Prostate gland (tissue), 2 donors: ENCODE results near the gene FBXW7. TPM values are rescaled to one million over a fixed set of nuclear protein-coding genes. Genes with fewer than 3 reads are reported as not detected.
"Not testable (repeated sequence)": the region's sequence is repeated elsewhere in the genome, so short reads cannot be mapped to it uniquely, and the experiment has no call there.

Experiments
- DNase-seq: peaks from one replicate; pipeline ENCODE4 v3.0.0-alpha.2; 2019; ENCODE audit warnings: low spot score
- H3K27ac ChIP-seq, 2 donors: fragments of 200-600 bp; sonication (generic); 2 replicates each; pipeline ENCODE4 v1.5.1; 2017 to 2019
- H3K27me3 ChIP-seq: fragments of 200-600 bp; sonication (generic); replicated peaks from 2 replicates; pipeline ENCODE4 v1.5.1; 2019; ENCODE audit not compliant: insufficient read depth
- H3K36me3 ChIP-seq, 2 donors: fragments of 200-600 bp; sonication (generic); 1 replicate in 1 of 2; 2 replicates in 1 of 2; pipeline versions ENCODE4 v1.5.1 to v1.8.1; 2017 to 2019
- H3K4me1 ChIP-seq: fragments of 200-600 bp; sonication (generic); replicated peaks from 2 replicates; pipeline ENCODE4 v1.5.1; 2019
- H3K4me3 ChIP-seq, 2 donors: fragments of 200-600 bp; sonication (generic); 2 replicates each; pipeline ENCODE4 v1.5.1; 2017 to 2019
- H3K9me3 ChIP-seq: fragments of 200-600 bp; sonication (generic); 2 replicates; pipeline ENCODE4 v1.5.1; 2017
- POLR2A ChIP-seq: fragments of 450-650 bp; IDR thresholded peaks from one replicate; pipeline ENCODE4 v1.6.1; 2016; ENCODE audit warnings: antibody characterized with exemption, mild to moderate bottlenecking
- POLR2AphosphoS5 ChIP-seq: sonication (generic); formaldehyde crosslinking; IDR thresholded peaks from one replicate; pipeline ENCODE4 v1.6.1; 2017; ENCODE audit warnings: antibody characterized with exemption
- whole genome bisulfite sequencing: methylation state at CpG from one replicate; pipeline ENCODE4 v1.1.5; 2018; 5-methylcytosine and 5-hydroxymethylcytosine counted together
- intact Hi-C: fragments of 100-400 bp; cut with DNase I; formaldehyde crosslinking; loops from one replicate; pipeline ENCODE4 v1.14.2; 2022
- total RNA-seq, 2 donors: library from RNA; depleted of rRNA; stranded (reverse); fragments of >200 nt; gene quantifications; one replicate each; pipeline ENCODE4 v1.1.0, GENCODE V29; 2016
- TF ChIP-seq, protein P1 (sequence below), 4 experiments: fragments of 200-600 bp in 2 of 4; fragments of 450-650 bp in 2 of 4; sonication (generic) in 2 of 4; IDR thresholded peaks; 1 replicate in 3 of 4; 2 replicates in 1 of 4; pipeline ENCODE4 v1.5.1; 2016 to 2019; ENCODE audit warnings: antibody characterized with exemption in 4 of 4, mild to moderate bottlenecking in 2 of 4, moderate library complexity in 2 of 4

FBXW7 gene
- total RNA-seq, 2 donors from 2014 or later = 21.8 to 24.9 TPM

GRCh38 chr4:152556283-152556682 lies 20.4 kb upstream of the FBXW7 start:
- WGBS = 90% methylated on average over 5 of the region's 5 CpGs
- intact Hi-C loops = no loop called here
- H3K27me3 ChIP-seq = no peaks in the 10 kb centered on the region
- no peak for DNase-seq
- H3K4me3 ChIP-seq = no peak overlapping the region
- no peaks in the 10 kb centered on the region for H3K36me3 ChIP-seq
- TF ChIP-seq POLR2A (no peak), POLR2AphosphoS5 (no peak)
- TF ChIP-seq, protein P1, sequence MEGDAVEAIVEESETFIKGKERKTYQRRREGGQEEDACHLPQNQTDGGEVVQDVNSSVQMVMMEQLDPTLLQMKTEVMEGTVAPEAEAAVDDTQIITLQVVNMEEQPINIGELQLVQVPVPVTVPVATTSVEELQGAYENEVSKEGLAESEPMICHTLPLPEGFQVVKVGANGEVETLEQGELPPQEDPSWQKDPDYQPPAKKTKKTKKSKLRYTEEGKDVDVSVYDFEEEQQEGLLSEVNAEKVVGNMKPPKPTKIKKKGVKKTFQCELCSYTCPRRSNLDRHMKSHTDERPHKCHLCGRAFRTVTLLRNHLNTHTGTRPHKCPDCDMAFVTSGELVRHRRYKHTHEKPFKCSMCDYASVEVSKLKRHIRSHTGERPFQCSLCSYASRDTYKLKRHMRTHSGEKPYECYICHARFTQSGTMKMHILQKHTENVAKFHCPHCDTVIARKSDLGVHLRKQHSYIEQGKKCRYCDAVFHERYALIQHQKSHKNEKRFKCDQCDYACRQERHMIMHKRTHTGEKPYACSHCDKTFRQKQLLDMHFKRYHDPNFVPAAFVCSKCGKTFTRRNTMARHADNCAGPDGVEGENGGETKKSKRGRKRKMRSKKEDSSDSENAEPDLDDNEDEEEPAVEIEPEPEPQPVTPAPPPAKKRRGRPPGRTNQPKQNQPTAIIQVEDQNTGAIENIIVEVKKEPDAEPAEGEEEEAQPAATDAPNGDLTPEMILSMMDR (IDR thresholded peaks at IDR 0.05) = no peak
- H3K4me1 ChIP-seq = no peaks in the 10 kb centered on the region
- H3K27ac ChIP-seq = no peak overlapping the region
- H3K9me3 ChIP-seq = no peaks in the 10 kb centered on the region

GRCh38 chr4:152554742-152555141 lies 18.9 kb upstream of the FBXW7 start:
- WGBS = 92% methylated on average over 2 of the region's 2 CpGs
- H3K27me3 ChIP-seq = no peaks in the 10 kb centered on the region
- no peak overlapping the region for H3K27ac ChIP-seq
- TF ChIP-seq POLR2A (no peak), POLR2AphosphoS5 (no peak)
- TF ChIP-seq, protein P1 (IDR thresholded peaks at IDR 0.05) = no peak
- DNase-seq = no peak
- intact Hi-C loops = no loop called here
- H3K9me3 ChIP-seq = no peaks in the 10 kb centered on the region
- no peak overlapping the region for H3K4me3 ChIP-seq
- H3K36me3 ChIP-seq = no peaks in the 10 kb centered on the region
- H3K4me1 ChIP-seq = no peaks in the 10 kb centered on the region

DNA sequence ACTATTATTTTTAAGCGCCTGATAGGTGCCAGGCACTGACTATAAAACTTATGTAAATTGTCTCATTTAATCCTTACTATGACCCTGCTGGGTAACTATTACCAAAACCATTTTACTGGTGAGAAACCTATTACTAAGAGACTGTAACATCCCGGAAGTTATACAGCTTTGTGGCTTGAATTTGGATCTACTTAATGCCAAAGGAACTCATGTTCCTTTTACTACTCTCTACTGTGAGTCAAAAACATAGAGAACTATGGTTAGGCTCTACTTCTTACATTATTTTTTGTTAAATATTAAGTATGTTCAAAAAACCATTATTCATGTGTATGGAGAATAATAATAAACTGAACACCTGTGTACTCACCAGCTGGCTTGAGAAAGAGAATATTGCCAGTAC lies 14.8 kb upstream of the FBXW7 start:
- H3K4me3 ChIP-seq, H3K9me3 ChIP-seq, intact Hi-C loops, H3K4me1 ChIP-seq, DNase-seq, H3K27ac ChIP-seq, H3K27me3 ChIP-seq, H3K36me3 ChIP-seq: not testable (repeated sequence)
- 93% methylated on average over 2 of the region's 2 CpGs for WGBS

DNA sequence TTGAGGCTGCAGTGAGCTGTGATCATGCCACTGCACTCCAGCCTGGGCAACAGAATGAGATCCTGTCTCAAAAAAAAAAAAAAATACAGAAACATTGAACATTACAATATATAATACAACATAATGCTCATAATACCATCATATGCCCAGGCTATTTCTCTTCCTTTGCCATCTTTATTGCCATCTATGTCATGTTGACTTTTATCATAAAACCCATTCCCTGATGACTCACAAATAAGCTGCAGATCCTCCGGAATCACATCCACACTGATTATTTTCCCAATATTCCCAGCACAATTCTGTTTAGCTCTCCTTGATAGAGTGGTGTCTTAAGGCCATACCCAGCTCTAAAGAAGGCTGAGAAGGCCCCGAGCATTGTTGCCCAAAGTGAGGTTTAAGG lies 9.2 kb upstream of the FBXW7 start:
- H3K9me3 ChIP-seq = no peaks in the 10 kb centered on the region
- H3K36me3 ChIP-seq = no peaks in the 10 kb centered on the region
- no peaks in the 10 kb centered on the region for H3K4me1 ChIP-seq
- no peak for TF ChIP-seq POLR2A
- TF ChIP-seq, protein P1 (IDR thresholded peaks at IDR 0.05) = no peak
- no peak for TF ChIP-seq POLR2AphosphoS5
- H3K4me3 ChIP-seq = no peak overlapping the region
- intact Hi-C loops = no loop called here
- H3K27me3 ChIP-seq = no peaks in the 10 kb centered on the region
- no peak for DNase-seq
- H3K27ac ChIP-seq = no peak overlapping the region
- WGBS = 72% methylated on average over 2 of the region's 2 CpGs

GRCh38 chr4:152544533-152544932 lies 8.6 kb upstream of the FBXW7 start:
- DNase-seq, H3K27me3 ChIP-seq, H3K9me3 ChIP-seq, H3K4me1 ChIP-seq, H3K4me3 ChIP-seq, H3K36me3 ChIP-seq, H3K27ac ChIP-seq, intact Hi-C loops: not testable (repeated sequence)
- WGBS = 96% methylated on average over 8 of the region's 8 CpGs

GRCh38 chr4:152540941-152541340 lies 5.0 kb upstream of the FBXW7 start:
- H3K4me3 ChIP-seq = no peak overlapping the region
- TF ChIP-seq POLR2AphosphoS5 (no peak), POLR2A (no peak)
- TF ChIP-seq, protein P1 (IDR thresholded peaks at IDR 0.05) = no peak
- 95% methylated on average over 13 of the region's 13 CpGs for WGBS
- H3K27me3 ChIP-seq = no peaks in the 10 kb centered on the region
- H3K4me1 ChIP-seq = peaks cover 6% of the 10 kb centered on the region
- H3K27ac ChIP-seq = no peak overlapping the region
- no peaks in the 10 kb centered on the region for H3K9me3 ChIP-seq
- H3K36me3 ChIP-seq = no peaks in the 10 kb centered on the region
- intact Hi-C loops = no loop called here
- no peak for DNase-seq
